ENCODE measurements around the gene CDCA5. TPM values are rescaled to one million over a fixed set of nuclear protein-coding genes. Genes with fewer than 3 reads are reported as not detected.

Gene CDCA5
- total RNA-seq, 1 donor from 2014 or later: 39.3 TPM

DNA sequence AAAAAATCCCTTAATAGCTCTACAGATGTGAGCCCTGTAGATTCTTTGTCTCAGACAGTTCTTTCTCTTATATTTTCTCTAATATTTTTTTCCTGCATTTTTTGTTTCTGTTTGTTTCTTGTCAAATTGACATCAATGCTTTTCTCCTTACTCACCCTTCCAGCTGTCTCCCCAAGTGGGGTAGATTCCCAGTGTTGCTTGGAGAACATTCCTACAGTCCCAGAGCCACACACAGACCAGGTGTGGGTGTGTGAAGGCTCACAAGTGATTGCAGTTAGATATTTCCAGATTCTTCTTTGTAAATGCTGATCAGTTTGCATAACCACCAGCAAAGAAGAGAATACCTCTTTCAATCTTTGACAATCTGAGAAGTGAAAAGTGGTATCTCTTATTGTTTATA is 19.6 kb upstream of the CDCA5 start:
- no peak for DNase-seq (ENCODE audit: extremely low spot score, unreplicated experiment)
- TF ChIP-seq CTCF (conservative IDR thresholded peaks at IDR 0.05): no peak
- no peaks in the 10 kb centered on the region for H3K27me3 Mint-ChIP-seq
- no peak overlapping the region for H3K4me3 Mint-ChIP-seq
- no peak overlapping the region for H3K27ac Mint-ChIP-seq
- no peaks in the 10 kb centered on the region for H3K36me3 Mint-ChIP-seq
- no peaks in the 10 kb centered on the region for H3K4me1 Mint-ChIP-seq (ENCODE audit: unreplicated experiment)
- H3K9me3 Mint-ChIP-seq: no peaks in the 10 kb centered on the region

- H3K4me3 Mint-ChIP-seq: no peak overlapping the region
- no peaks in the 10 kb centered on the region for H3K4me1 Mint-ChIP-seq (ENCODE audit: unreplicated experiment)
- H3K36me3 Mint-ChIP-seq: no peaks in the 10 kb centered on the region
- TF ChIP-seq CTCF (conservative IDR thresholded peaks at IDR 0.05): no peak
- no peaks in the 10 kb centered on the region for H3K9me3 Mint-ChIP-seq
- DNase-seq (ENCODE audit: extremely low spot score, unreplicated experiment): no peak
- no peak overlapping the region for H3K27ac Mint-ChIP-seq
- H3K27me3 Mint-ChIP-seq: no peaks in the 10 kb centered on the region
Measured at GRCh38 chr11:65102142-65103095, 18.6 kb upstream of the CDCA5 start.

- no peak for DNase-seq (ENCODE audit: extremely low spot score, unreplicated experiment)
- Mint-ChIP-seq H3K27me3 (no peaks in the 10 kb centered on the region), H3K4me3 (peak overlapping the region; percentile 11), H3K36me3 (no peaks in the 10 kb centered on the region), H3K27ac (peak overlapping the region; percentile 68), H3K4me1 (ENCODE audit: unreplicated experiment) (peaks cover 2% of the 10 kb centered on the region), H3K9me3 (no peaks in the 10 kb centered on the region)
- peak; percentile 51 for TF ChIP-seq CTCF (conservative IDR thresholded peaks at IDR 0.05)
Measured at GRCh38 chr11:65100674-65101350, 17.0 kb upstream of the CDCA5 start.

DNA sequence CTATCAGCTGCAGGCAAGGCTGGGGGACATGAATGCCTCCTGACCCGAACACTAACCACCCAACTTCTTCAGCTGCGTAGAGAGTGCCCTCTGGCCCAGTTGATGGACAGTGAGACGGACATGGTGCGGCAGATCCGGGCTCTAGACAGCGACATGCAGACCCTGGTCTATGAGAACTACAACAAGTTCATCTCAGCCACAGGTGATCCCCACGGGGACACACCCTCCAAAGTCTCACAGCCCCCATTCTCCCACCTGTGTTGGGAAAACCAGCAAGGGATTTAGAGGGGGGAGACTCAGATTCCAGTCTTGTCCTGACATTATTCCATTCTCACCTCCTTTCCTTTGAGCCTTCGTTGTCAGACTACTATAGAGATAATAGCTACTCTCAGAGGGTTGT is 13.1 kb upstream of the CDCA5 start:
- TF ChIP-seq CTCF (conservative IDR thresholded peaks at IDR 0.05): no peak
- Mint-ChIP-seq H3K27ac (peak overlapping the region; percentile 90), H3K4me3 (peak overlapping the region; percentile 95), H3K27me3 (no peaks in the 10 kb centered on the region), H3K4me1 (ENCODE audit: unreplicated experiment) (peaks cover 9% of the 10 kb centered on the region), H3K36me3 (no peaks in the 10 kb centered on the region), H3K9me3 (no peaks in the 10 kb centered on the region)
- no peak for DNase-seq (ENCODE audit: extremely low spot score, unreplicated experiment)

- no peak for TF ChIP-seq CTCF (conservative IDR thresholded peaks at IDR 0.05)
- Mint-ChIP-seq H3K27ac (peak within 1 kb of the TSS; percentile 90), H3K36me3 (no peaks in the 10 kb centered on the region), H3K4me3 (peak within 1 kb of the TSS; percentile 95), H3K9me3 (no peaks in the 10 kb centered on the region), H3K4me1 (ENCODE audit: unreplicated experiment) (peaks cover 9% of the 10 kb centered on the region), H3K27me3 (no peaks in the 10 kb centered on the region)
- DNase-seq (ENCODE audit: extremely low spot score, unreplicated experiment): no peak
Measured at GRCh38 chr11:65095974-65096806, 12.3 kb upstream of the CDCA5 start, which contains the start of gene VPS51. TSS of gene VPS51 (plus strand) at chr11:65096214. CDS start at chr11:65096251, 37 bp downstream.

Data from type B pancreatic cell (in vitro differentiated cells).